Transverse colon (tissue), 4 donors: Measurements from ENCODE around the gene GRAMD1B.

Experiments used
- POLR2A ChIP-seq: fragments of 450-650 bp; IDR thresholded peaks from one replicate; pipeline ENCODE4 v1.6.1; 2016; ENCODE audit warnings: antibody characterized with exemption, mild to moderate bottlenecking, moderate library complexity
- POLR2AphosphoS5 ChIP-seq, 3 donors: sonication (generic); formaldehyde crosslinking; IDR thresholded peaks; one replicate each; pipeline ENCODE4 v1.6.1; 2016; ENCODE audit warnings: antibody characterized with exemption in 3 of 3
- TF ChIP-seq, protein P1 (sequence below), 5 experiments: fragments of 200-600 bp in 3 of 5; fragments of 450-650 bp in 2 of 5; sonication (generic) in 3 of 5; IDR thresholded peaks; 1 replicate in 2 of 5; 2 replicates in 3 of 5; pipeline ENCODE4 v1.5.1; 2016 to 2017; ENCODE audit warnings: antibody characterized with exemption in 5 of 5, inconsistent platforms in 3 of 5, mild to moderate bottlenecking in 2 of 5, moderate library complexity in 1 of 5

- TF ChIP-seq POLR2A (no peak), POLR2AphosphoS5 (IDR thresholded peaks at IDR 0.05) (no peak)
- TF ChIP-seq, protein P1, sequence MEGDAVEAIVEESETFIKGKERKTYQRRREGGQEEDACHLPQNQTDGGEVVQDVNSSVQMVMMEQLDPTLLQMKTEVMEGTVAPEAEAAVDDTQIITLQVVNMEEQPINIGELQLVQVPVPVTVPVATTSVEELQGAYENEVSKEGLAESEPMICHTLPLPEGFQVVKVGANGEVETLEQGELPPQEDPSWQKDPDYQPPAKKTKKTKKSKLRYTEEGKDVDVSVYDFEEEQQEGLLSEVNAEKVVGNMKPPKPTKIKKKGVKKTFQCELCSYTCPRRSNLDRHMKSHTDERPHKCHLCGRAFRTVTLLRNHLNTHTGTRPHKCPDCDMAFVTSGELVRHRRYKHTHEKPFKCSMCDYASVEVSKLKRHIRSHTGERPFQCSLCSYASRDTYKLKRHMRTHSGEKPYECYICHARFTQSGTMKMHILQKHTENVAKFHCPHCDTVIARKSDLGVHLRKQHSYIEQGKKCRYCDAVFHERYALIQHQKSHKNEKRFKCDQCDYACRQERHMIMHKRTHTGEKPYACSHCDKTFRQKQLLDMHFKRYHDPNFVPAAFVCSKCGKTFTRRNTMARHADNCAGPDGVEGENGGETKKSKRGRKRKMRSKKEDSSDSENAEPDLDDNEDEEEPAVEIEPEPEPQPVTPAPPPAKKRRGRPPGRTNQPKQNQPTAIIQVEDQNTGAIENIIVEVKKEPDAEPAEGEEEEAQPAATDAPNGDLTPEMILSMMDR (IDR thresholded peaks at IDR 0.05) = no peak
These were observed 49.2 kb downstream of the GRAMD1B start for GRCh38 chr11:123479048-123479837.
